Testis (tissue), 2 donors: Measurements from ENCODE around the gene JUNB.

Source experiments
- CTCF ChIP-seq, 3 experiments: fragments of 450-650 bp in 2 of 3; fragments of 200-600 bp in 1 of 3; sonication (generic) in 1 of 3; IDR thresholded peaks; one replicate each; pipeline ENCODE4 v1.5.1; 2016 to 2019; ENCODE audit warnings: antibody characterized with exemption in 3 of 3, mild to moderate bottlenecking in 2 of 3, moderate library complexity in 1 of 3
- POLR2A ChIP-seq: fragments of 450-650 bp; IDR thresholded peaks from one replicate; pipeline ENCODE4 v1.6.1; 2017; ENCODE audit warnings: antibody characterized with exemption, mild to moderate bottlenecking, moderate library complexity

GRCh38 chr19:12799742-12800465, 8.6 kb downstream of the JUNB start:
- TF ChIP-seq POLR2A (no peak), CTCF (IDR thresholded peaks at IDR 0.05) (no peak)
